ENCODE results near the gene C9orf78.

The C9orf78 gene

DNA sequence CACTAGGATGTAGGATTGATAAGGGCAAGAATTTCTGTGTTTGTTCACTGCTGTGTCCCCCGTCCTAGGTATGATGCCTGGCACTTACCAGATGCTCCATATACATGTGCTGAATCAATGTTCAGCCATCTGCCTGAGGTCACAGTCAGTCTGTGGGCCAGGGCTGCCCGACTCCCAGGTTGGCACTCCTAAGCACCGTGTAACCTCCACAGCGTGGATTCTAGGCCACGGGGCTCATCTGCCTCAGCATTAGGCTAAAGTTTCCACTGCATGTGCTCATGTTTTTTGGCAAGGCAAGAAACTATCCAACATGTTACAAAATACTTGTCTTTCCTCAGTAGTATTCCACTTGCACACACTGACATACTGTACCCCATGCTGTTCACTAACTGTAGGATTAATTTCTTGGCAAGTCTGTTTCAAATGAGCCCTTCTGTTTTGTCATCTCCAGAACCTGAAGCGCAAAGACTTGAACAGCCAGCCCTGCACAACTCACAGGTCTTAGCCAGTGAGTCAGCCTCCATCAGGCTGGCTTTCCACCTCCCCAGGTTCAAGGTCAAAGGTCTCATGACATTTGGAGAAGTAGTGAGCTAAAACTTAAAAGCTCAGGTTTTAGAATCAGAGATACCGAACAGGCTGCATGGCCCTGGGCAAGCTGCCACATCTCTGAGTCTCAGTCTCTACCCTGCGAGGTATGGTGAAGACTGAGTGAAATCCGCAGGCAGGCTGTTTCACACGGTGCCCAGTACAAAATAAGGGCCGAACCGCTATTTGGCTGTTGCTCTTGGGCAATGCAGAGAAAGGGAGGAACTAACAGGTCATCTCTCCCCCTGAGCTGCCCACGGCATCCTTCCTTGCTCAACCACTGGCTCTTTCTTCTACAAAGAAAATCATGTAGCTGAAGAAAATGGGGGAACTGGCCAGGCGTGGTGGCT, 18.3 kb downstream of the C9orf78 start:
- Histone ChIP-seq H3K9me3 (replicated peaks; ENCODE audit: insufficient read depth, low read length) (no peaks in the 10 kb centered on the region), H3K27ac (ENCODE audit: low read length) (no peak overlapping the region), H3K36me3 (replicated peaks; ENCODE audit: insufficient read depth, low read length) (peaks cover 7% of the 10 kb centered on the region), H3K9me2 (replicated peaks; ENCODE audit: insufficient read depth, low read length) (no peaks in the 10 kb centered on the region), H2AFZ (ENCODE audit: low read length) (no peak overlapping the region), H3K4me1 (ENCODE audit: low read length) (no peaks in the 10 kb centered on the region), H4K20me1 (ENCODE audit: insufficient read depth, low read length) (no peaks in the 10 kb centered on the region), H3K79me2 (ENCODE audit: low read length) (peaks cover 5% of the 10 kb centered on the region; the same call in 1 of the 2 replicates), H3K27me3 (replicated peaks; ENCODE audit: insufficient read depth, low read length) (no peaks in the 10 kb centered on the region), H3K4me2 (ENCODE audit: low read depth, low read length) (no peak overlapping the region), H3F3A (ENCODE audit: insufficient read depth, low read length) (no peaks in the 10 kb centered on the region), H3K4me3 (ENCODE audit: low read length) (no peak overlapping the region), H3K9ac (ENCODE audit: low read length) (no peak overlapping the region)
- TF ChIP-seq EZH2phosphoT487 (IDR thresholded peaks at IDR 0.05; ENCODE audit: low read length), result no peak
- DNase-seq, result no peak

- no peak overlapping the region for H2AFZ ChIP-seq (ENCODE audit: low read length)
- H3K9ac ChIP-seq (ENCODE audit: low read length), result no peak overlapping the region
- peaks cover 7% of the 10 kb centered on the region for H3K36me3 ChIP-seq (replicated peaks; ENCODE audit: insufficient read depth, low read length)
- no peak overlapping the region for H3K27ac ChIP-seq (ENCODE audit: low read length)
- H3F3A ChIP-seq (ENCODE audit: insufficient read depth, low read length), result no peaks in the 10 kb centered on the region
- no peaks in the 10 kb centered on the region for H3K9me3 ChIP-seq (replicated peaks; ENCODE audit: insufficient read depth, low read length)
- DNase-seq, result no peak
- no peaks in the 10 kb centered on the region for H3K79me2 ChIP-seq (ENCODE audit: low read length)
- no peaks in the 10 kb centered on the region for H3K9me2 ChIP-seq (replicated peaks; ENCODE audit: insufficient read depth, low read length)
- H3K4me2 ChIP-seq (ENCODE audit: low read depth, low read length), result no peak overlapping the region
- H3K27me3 ChIP-seq (replicated peaks; ENCODE audit: insufficient read depth, low read length), result no peaks in the 10 kb centered on the region
- TF ChIP-seq EZH2 (optimal IDR thresholded peaks at IDR 0.05; ENCODE audit: low read depth, low read length) (no peak), CTCF (IDR thresholded peaks at IDR 0.05; ENCODE audit: low read length) (no peak), EZH2phosphoT487 (IDR thresholded peaks at IDR 0.05; ENCODE audit: low read length) (no peak)
- H3K4me3 ChIP-seq (ENCODE audit: low read length), result no peak overlapping the region
- H3K4me1 ChIP-seq (ENCODE audit: low read length), result no peaks in the 10 kb centered on the region
- no peaks in the 10 kb centered on the region for H4K20me1 ChIP-seq (ENCODE audit: insufficient read depth, low read length)
Observed at GRCh38 chr9:129815278-129815677, 19.8 kb downstream of the C9orf78 start.

DNA sequence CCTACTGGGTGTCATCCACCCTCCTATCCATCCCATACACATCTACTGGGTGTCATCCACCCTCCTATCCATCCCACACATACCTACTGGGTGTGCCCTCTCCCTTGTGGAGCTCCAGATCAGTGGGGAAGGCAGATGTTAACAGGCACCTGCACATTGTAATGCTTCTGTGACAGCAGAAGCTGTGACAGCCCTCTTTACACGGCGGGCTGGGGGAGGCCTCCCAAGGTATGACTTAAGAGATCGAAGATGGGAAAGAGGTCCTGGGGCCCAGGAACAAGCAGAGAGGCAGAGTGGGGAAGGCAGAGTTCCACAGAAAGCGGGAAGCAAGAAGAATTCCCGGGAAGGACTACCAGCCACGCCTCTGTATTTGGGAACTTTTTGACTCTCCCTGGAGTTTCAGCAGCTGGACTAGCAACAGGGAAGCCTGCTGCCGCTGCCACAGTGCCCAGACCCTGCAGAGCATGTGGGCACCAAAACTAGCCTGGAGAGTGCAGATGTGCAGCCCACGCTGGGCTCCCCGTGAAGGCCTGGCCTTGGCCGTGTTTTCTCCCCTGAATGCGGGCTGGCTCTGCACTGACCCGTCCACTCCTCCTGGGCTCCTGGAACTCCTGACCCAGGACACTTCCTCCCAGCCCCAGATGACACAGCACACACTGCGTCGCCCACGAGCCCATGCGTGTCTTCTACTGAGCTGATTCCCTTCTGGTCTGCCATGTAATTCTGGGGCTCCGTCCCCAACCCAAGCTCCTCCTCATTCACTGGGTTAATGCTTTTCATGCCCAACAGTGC, 20.4 kb downstream of the C9orf78 start:
- TF ChIP-seq CTCF (IDR thresholded peaks at IDR 0.05; ENCODE audit: low read length) (no peak), EZH2 (optimal IDR thresholded peaks at IDR 0.05; ENCODE audit: low read depth, low read length) (no peak), EZH2phosphoT487 (IDR thresholded peaks at IDR 0.05; ENCODE audit: low read length) (no peak)
- no peaks in the 10 kb centered on the region for H3K9me2 ChIP-seq (replicated peaks; ENCODE audit: insufficient read depth, low read length)
- H3K4me1 ChIP-seq (ENCODE audit: low read length), result no peaks in the 10 kb centered on the region
- no peak overlapping the region for H3K4me2 ChIP-seq (ENCODE audit: low read depth, low read length)
- H3K4me3 ChIP-seq (ENCODE audit: low read length), result no peak overlapping the region
- no peak overlapping the region for H3K27ac ChIP-seq (ENCODE audit: low read length)
- H4K20me1 ChIP-seq (ENCODE audit: insufficient read depth, low read length), result no peaks in the 10 kb centered on the region
- H3K9me3 ChIP-seq (replicated peaks; ENCODE audit: insufficient read depth, low read length), result no peaks in the 10 kb centered on the region
- H3K79me2 ChIP-seq (ENCODE audit: low read length), result no peaks in the 10 kb centered on the region
- H3K9ac ChIP-seq (ENCODE audit: low read length), result no peak overlapping the region
- no peaks in the 10 kb centered on the region for H3K27me3 ChIP-seq (replicated peaks; ENCODE audit: insufficient read depth, low read length)
- H3K36me3 ChIP-seq (replicated peaks; ENCODE audit: insufficient read depth, low read length), result peaks cover 7% of the 10 kb centered on the region
- H2AFZ ChIP-seq (ENCODE audit: low read length), result no peak overlapping the region
- no peak for DNase-seq
- no peaks in the 10 kb centered on the region for H3F3A ChIP-seq (ENCODE audit: insufficient read depth, low read length)

Measured in MM.1S (cell line).